Prostate gland (tissue), 2 donors: Measurements from ENCODE around the gene ANGPTL7. TPM values are rescaled to one million over a fixed set of nuclear protein-coding genes. Genes with fewer than 3 reads are reported as not detected.

Source experiments
- DNase-seq: peaks from one replicate; pipeline ENCODE4 v3.0.0-alpha.2; 2019; ENCODE audit warnings: low spot score
- H3K27ac ChIP-seq, 2 donors: fragments of 200-600 bp; sonication (generic); 2 replicates each; pipeline ENCODE4 v1.5.1; 2017 to 2019
- H3K27me3 ChIP-seq: fragments of 200-600 bp; sonication (generic); replicated peaks from 2 replicates; pipeline ENCODE4 v1.5.1; 2019; ENCODE audit not compliant: insufficient read depth
- H3K36me3 ChIP-seq, 2 donors: fragments of 200-600 bp; sonication (generic); 1 replicate in 1 of 2; 2 replicates in 1 of 2; pipeline versions ENCODE4 v1.5.1 to v1.8.1; 2017 to 2019
- H3K4me1 ChIP-seq: fragments of 200-600 bp; sonication (generic); replicated peaks from 2 replicates; pipeline ENCODE4 v1.5.1; 2019
- H3K4me3 ChIP-seq, 2 donors: fragments of 200-600 bp; sonication (generic); 2 replicates each; pipeline ENCODE4 v1.5.1; 2017 to 2019
- H3K9me3 ChIP-seq: fragments of 200-600 bp; sonication (generic); 2 replicates; pipeline ENCODE4 v1.5.1; 2017
- CTCF ChIP-seq, 4 experiments: fragments of 200-600 bp in 2 of 4; fragments of 450-650 bp in 2 of 4; sonication (generic) in 2 of 4; IDR thresholded peaks; 1 replicate in 3 of 4; 2 replicates in 1 of 4; pipeline ENCODE4 v1.5.1; 2016 to 2019; ENCODE audit warnings: antibody characterized with exemption in 4 of 4, mild to moderate bottlenecking in 2 of 4, moderate library complexity in 2 of 4
- POLR2A ChIP-seq: fragments of 450-650 bp; IDR thresholded peaks from one replicate; pipeline ENCODE4 v1.6.1; 2016; ENCODE audit warnings: antibody characterized with exemption, mild to moderate bottlenecking
- POLR2AphosphoS5 ChIP-seq: sonication (generic); formaldehyde crosslinking; IDR thresholded peaks from one replicate; pipeline ENCODE4 v1.6.1; 2017; ENCODE audit warnings: antibody characterized with exemption
- WGBS: methylation state at CpG from one replicate; pipeline ENCODE4 v1.1.5; 2018; 5-methylcytosine and 5-hydroxymethylcytosine counted together
- intact Hi-C: fragments of 100-400 bp; cut with DNase I; formaldehyde crosslinking; loops from one replicate; pipeline ENCODE4 v1.14.2; 2022
- total RNA-seq, 2 donors: library from RNA; depleted of rRNA; stranded (reverse); fragments of >200 nt; gene quantifications; one replicate each; pipeline ENCODE4 v1.1.0, GENCODE V29; 2016

Gene ANGPTL7
- total RNA-seq, 2 donors from 2014 or later: 0.80 TPM; not detected in 1

GRCh38 chr1:11144570-11145256, 44.4 kb upstream of the ANGPTL7 start:
- DNase-seq: peak; percentile 19
- H3K36me3 ChIP-seq: no peaks in the 10 kb centered on the region
- no peak overlapping the region for H3K4me3 ChIP-seq
- no peaks in the 10 kb centered on the region for H3K27me3 ChIP-seq
- 55% methylated on average over 12 of the region's 12 CpGs for WGBS
- intact Hi-C loops: no loop called here
- H3K9me3 ChIP-seq: no peaks in the 10 kb centered on the region
- no peaks in the 10 kb centered on the region for H3K4me1 ChIP-seq
- TF ChIP-seq CTCF (IDR thresholded peaks at IDR 0.05) (no peak), POLR2AphosphoS5 (no peak), POLR2A (no peak)
- no peak overlapping the region for H3K27ac ChIP-seq

- H3K36me3 ChIP-seq: no peaks in the 10 kb centered on the region
- intact Hi-C loops: no loop called here
- H3K9me3 ChIP-seq: no peaks in the 10 kb centered on the region
- TF ChIP-seq POLR2A (no peak), CTCF (IDR thresholded peaks at IDR 0.05) (no peak), POLR2AphosphoS5 (no peak)
- no peak overlapping the region for H3K4me3 ChIP-seq
- DNase-seq: no peak
- H3K27me3 ChIP-seq: no peaks in the 10 kb centered on the region
- WGBS: 89% methylated on average over 6 of the region's 6 CpGs
- no peak overlapping the region for H3K27ac ChIP-seq
- H3K4me1 ChIP-seq: no peaks in the 10 kb centered on the region
These were observed 43.4 kb upstream of the ANGPTL7 start for GRCh38 chr1:11145741-11146140.

GRCh38 chr1:11147197-11147770, 41.9 kb upstream of the ANGPTL7 start:
- Histone ChIP-seq H3K36me3 (no peaks in the 10 kb centered on the region), H3K9me3 (no peaks in the 10 kb centered on the region), H3K27ac (peak overlapping the region in 1 of 2 donors; percentile 9), H3K27me3 (no peaks in the 10 kb centered on the region), H3K4me1 (peaks cover 9% of the 10 kb centered on the region), H3K4me3 (no peak overlapping the region)
- WGBS: 57% methylated on average over 4 of the region's 4 CpGs
- intact Hi-C loops: no loop called here
- no peak for DNase-seq
- no peak for TF ChIP-seq POLR2AphosphoS5
- no peak for TF ChIP-seq POLR2A
- no peak for TF ChIP-seq CTCF (IDR thresholded peaks at IDR 0.05)

- WGBS: 61% methylated on average over 3 of the region's 3 CpGs
- Histone ChIP-seq H3K4me3 (no peak overlapping the region), H3K4me1 (peaks cover 13% of the 10 kb centered on the region), H3K9me3 (no peaks in the 10 kb centered on the region), H3K27me3 (no peaks in the 10 kb centered on the region), H3K36me3 (no peaks in the 10 kb centered on the region), H3K27ac (no peak overlapping the region)
- DNase-seq: no peak
- intact Hi-C loops: no loop called here
- no peak for TF ChIP-seq CTCF (IDR thresholded peaks at IDR 0.05)
- TF ChIP-seq POLR2A: no peak
- no peak for TF ChIP-seq POLR2AphosphoS5
These were observed 38.8 kb upstream of the ANGPTL7 start for GRCh38 chr1:11150326-11150725.

- no peaks in the 10 kb centered on the region for H3K36me3 ChIP-seq
- no peaks in the 10 kb centered on the region for H3K9me3 ChIP-seq
- no peaks in the 10 kb centered on the region for H3K27me3 ChIP-seq
- 59% methylated on average over 5 of the region's 5 CpGs for WGBS
- intact Hi-C loops: no loop called here
- H3K4me1 ChIP-seq: peaks cover 13% of the 10 kb centered on the region
- no peak for DNase-seq
- TF ChIP-seq CTCF (IDR thresholded peaks at IDR 0.05) (no peak), POLR2AphosphoS5 (no peak), POLR2A (no peak)
- peak overlapping the region; percentile 33 to 40 for H3K27ac ChIP-seq
- H3K4me3 ChIP-seq: no peak overlapping the region
These were observed 38.0 kb upstream of the ANGPTL7 start for GRCh38 chr1:11151114-11151513.
